Spinal cord (tissue), 10 donors: ENCODE data around the gene SSBP1. TPM values are rescaled to one million over a fixed set of nuclear protein-coding genes. Genes with fewer than 3 reads are reported as not detected.
"Not testable (repeated sequence)": the region's sequence is repeated elsewhere in the genome, so short reads cannot be mapped to it uniquely, and the experiment has no call there.

Experiments
- DNase-seq, 6 donors: peaks; one replicate each; pipeline versions ENCODE4 v3.0.0 to v3.0.0-alpha.2; 2013 to 2015; ENCODE audit warnings: low spot score in 6 of 6, low read depth in 4 of 6
- H3K27ac ChIP-seq: one replicate; pipeline ENCODE4 v1.5.1; 2013; ENCODE audit warnings: low read depth, low read length, control low read depth
- H3K27me3 ChIP-seq: one replicate; pipeline ENCODE4 v1.6.1; 2013; ENCODE audit warnings: low read length; ENCODE audit not compliant: control insufficient read depth, insufficient read depth
- H3K36me3 ChIP-seq: one replicate; pipeline ENCODE4 v1.6.1; 2013; ENCODE audit warnings: low read length; ENCODE audit not compliant: control insufficient read depth, insufficient read depth
- H3K4me1 ChIP-seq: one replicate; pipeline ENCODE4 v1.6.1; 2013; ENCODE audit warnings: low read length; ENCODE audit not compliant: control insufficient read depth, insufficient read depth
- H3K4me3 ChIP-seq: one replicate; pipeline ENCODE4 v1.5.1; 2013; ENCODE audit warnings: low read depth, low read length, control low read depth
- H3K9me3 ChIP-seq: one replicate; pipeline ENCODE4 v1.6.1; 2013; ENCODE audit warnings: low read length; ENCODE audit not compliant: control insufficient read depth, insufficient read depth
- WGBS: methylation state at CpG from one replicate; pipeline ENCODE4 v1.1.5; 2013; ENCODE audit warnings: missing lambda C conversion rate; ENCODE audit not compliant: insufficient coverage; 5-methylcytosine and 5-hydroxymethylcytosine counted together
- long read RNA-seq, 4 donors: transcript quantifications; one replicate each; lab custom pipeline, GENCODE V29; 2026
- polyA plus RNA-seq, 2 donors: library from polyadenylated mRNA; unstranded; fragments of 120-200 nt; gene quantifications; one replicate each; pipeline ENCODE4 v1.2.1, GENCODE V29; 2013; ENCODE audit not compliant: insufficient read length in 2 of 2
- total RNA-seq, 2 donors: library from RNA; depleted of rRNA in 1 of 2; stranded (reverse); fragments of 120-200 nt in 1 of 2; fragments of >200 nt in 1 of 2; gene quantifications; one replicate each; pipeline versions ENCODE4 v1.2.3 to v1.2.4, GENCODE V29; 2013 to 2014
- donor health status: healthy.

The SSBP1 gene
- total RNA-seq (100 to 1,000 TPM in 1 of 2 donors, 10 to 100 TPM in 1; 86.5 to 150 TPM), polyA plus RNA-seq (100 to 1,000 TPM; 117 to 119 TPM)
- long read RNA-seq, donor 1, transcript SSBP1-201 (7 exons, 687 nt), result major isoform, 57 of 102 reads
- long read RNA-seq, donor 1, transcript SSBP1-206 (7 exons, 630 nt), result minor isoform, 7 of 102 reads
- long read RNA-seq, donor 1, transcript SSBP1-214 (7 exons, 636 nt), result minor isoform, 14 of 102 reads
- long read RNA-seq, donor 1, partial matches to known transcripts, result 20 of 102 reads
- long read RNA-seq, donor 1, other reads (novel, unspliced or antisense), result 0 of 102 reads
- long read RNA-seq, donor 2, transcript SSBP1-201 (7 exons, 687 nt), result major isoform, 26 of 38 reads
- long read RNA-seq, donor 2, transcript SSBP1-212 (6 exons, 1,434 nt), result minor isoform, 5 of 38 reads
- long read RNA-seq, donor 2, partial matches to known transcripts, result 0 of 38 reads
- long read RNA-seq, donor 2, other reads (novel, unspliced or antisense), result 0 of 38 reads
- long read RNA-seq, donor 3, transcript SSBP1-201 (7 exons, 687 nt), result major isoform, 42 of 59 reads
- long read RNA-seq, donor 3, partial matches to known transcripts, result 5 of 59 reads
- long read RNA-seq, donor 3, other reads (novel, unspliced or antisense), result 0 of 59 reads
- long read RNA-seq, donor 4, transcript SSBP1-212 (6 exons, 1,434 nt), result minor isoform, 5 of 160 reads
- long read RNA-seq, donor 4, transcript SSBP1-201 (7 exons, 687 nt), result major isoform, 110 of 160 reads
- long read RNA-seq, donor 4, transcript SSBP1-214 (7 exons, 636 nt), result minor isoform, 12 of 160 reads
- long read RNA-seq, donor 4, partial matches to known transcripts, result 28 of 160 reads
- long read RNA-seq, donor 4, other reads (novel, unspliced or antisense), result 0 of 160 reads

GRCh38 chr7:141737836-141738591, at the start of gene SSBP1:
TSS of gene SSBP1 (plus strand) at chr7:141738358. CDS start at chr7:141739167, 809 bp downstream.
- Histone ChIP-seq H3K36me3 (peaks cover 4% of the 10 kb centered on the region), H3K27ac (peak within 1 kb of the TSS; percentile 78), H3K27me3 (no peaks in the 10 kb centered on the region), H3K4me1 (peaks cover 9% of the 10 kb centered on the region), H3K9me3 (no peaks in the 10 kb centered on the region), H3K4me3 (peak within 1 kb of the TSS; percentile 96)
- peak; percentile 91 to 99 (median 94) for DNase-seq
- WGBS, result under 1% methylated on average over 41 of the region's 46 CpGs

GRCh38 chr7:141689072-141689825, 48.9 kb upstream of the SSBP1 start:
- H3K36me3 ChIP-seq, H3K9me3 ChIP-seq, H3K4me1 ChIP-seq, DNase-seq, H3K27me3 ChIP-seq, H3K4me3 ChIP-seq, H3K27ac ChIP-seq: not testable (repeated sequence)
- WGBS, result no CpG with 5 or more reads among the region's 3 CpGs

- peaks cover 7% of the 10 kb centered on the region for H3K4me1 ChIP-seq
- no peaks in the 10 kb centered on the region for H3K27me3 ChIP-seq
- DNase-seq, result no peak
- no peak overlapping the region for H3K4me3 ChIP-seq
- WGBS, result no CpG with 5 or more reads among the region's 3 CpGs
- H3K27ac ChIP-seq, result no peak overlapping the region
- H3K36me3 ChIP-seq, result no peaks in the 10 kb centered on the region
- no peaks in the 10 kb centered on the region for H3K9me3 ChIP-seq
Measured at GRCh38 chr7:141691540-141691939, 46.6 kb upstream of the SSBP1 start.

GRCh38 chr7:141691961-141692360, 46.2 kb upstream of the SSBP1 start:
- Histone ChIP-seq H3K4me1 (peaks cover 8% of the 10 kb centered on the region), H3K4me3 (no peak overlapping the region), H3K36me3 (no peaks in the 10 kb centered on the region), H3K27me3 (no peaks in the 10 kb centered on the region), H3K27ac (no peak overlapping the region), H3K9me3 (no peaks in the 10 kb centered on the region)
- WGBS, result no CpG with 5 or more reads among the region's 4 CpGs
- peak in 1 of 6 donors; percentile 73 for DNase-seq

- Histone ChIP-seq H3K27ac (no peak overlapping the region), H3K27me3 (no peaks in the 10 kb centered on the region), H3K4me1 (peaks cover 16% of the 10 kb centered on the region), H3K9me3 (no peaks in the 10 kb centered on the region), H3K36me3 (no peaks in the 10 kb centered on the region), H3K4me3 (no peak overlapping the region)
- no CpG with 5 or more reads among the region's 3 CpGs for WGBS
- DNase-seq, result no peak
Measured at GRCh38 chr7:141693082-141693481, 45.1 kb upstream of the SSBP1 start.

GRCh38 chr7:141695803-141696289, 42.3 kb upstream of the SSBP1 start:
- no peaks in the 10 kb centered on the region for H3K36me3 ChIP-seq
- no peak for DNase-seq
- H3K27ac ChIP-seq, result no peak overlapping the region
- H3K9me3 ChIP-seq, result no peaks in the 10 kb centered on the region
- WGBS, result 79% methylated on average over 6 of the region's 6 CpGs
- peaks cover 25% of the 10 kb centered on the region for H3K4me1 ChIP-seq
- H3K4me3 ChIP-seq, result no peak overlapping the region
- H3K27me3 ChIP-seq, result no peaks in the 10 kb centered on the region

- DNase-seq, result no peak
- H3K4me1 ChIP-seq, result peaks cover 28% of the 10 kb centered on the region
- no peaks in the 10 kb centered on the region for H3K27me3 ChIP-seq
- no peaks in the 10 kb centered on the region for H3K36me3 ChIP-seq
- no peak overlapping the region for H3K4me3 ChIP-seq
- H3K27ac ChIP-seq, result no peak overlapping the region
- 50% methylated on average over 2 of the region's 2 CpGs for WGBS
- no peaks in the 10 kb centered on the region for H3K9me3 ChIP-seq
Measured at GRCh38 chr7:141696348-141696747, 41.8 kb upstream of the SSBP1 start.

- no peak for DNase-seq
- peaks cover 28% of the 10 kb centered on the region for H3K4me1 ChIP-seq
- WGBS, result 26% methylated on average over 7 of the region's 10 CpGs
- H3K9me3 ChIP-seq, result no peaks in the 10 kb centered on the region
- H3K4me3 ChIP-seq, result no peak overlapping the region
- H3K27ac ChIP-seq, result no peak overlapping the region
- H3K36me3 ChIP-seq, result no peaks in the 10 kb centered on the region
- H3K27me3 ChIP-seq, result no peaks in the 10 kb centered on the region
Measured at GRCh38 chr7:141697211-141697871, 40.8 kb upstream of the SSBP1 start.
